DOHH2 (cell line): Measurements from ENCODE around the gene FRMD8.

Source experiments
- CTCF ChIP-seq: fragments of 200-600 bp; sonication (generic); IDR thresholded peaks from one replicate; pipeline ENCODE4 v1.5.1; 2014; ENCODE audit warnings: antibody characterized with exemption, mild to moderate bottlenecking, low read depth, low read length; ENCODE audit not compliant: poor library complexity, severe bottlenecking
- EZH2phosphoT487 ChIP-seq: fragments of 200-600 bp; sonication (generic); IDR thresholded peaks from 2 replicates; pipeline ENCODE4 v1.6.1; 2017; ENCODE audit warnings: borderline replicate concordance, mild to moderate bottlenecking, antibody characterized with exemption, low read length, moderate library complexity, mixed read lengths

- TF ChIP-seq CTCF (no peak), EZH2phosphoT487 (no peak)
These were observed 24.7 kb downstream of the FRMD8 start for GRCh38 chr11:65410936-65411680.
